ENCODE results near the gene SESN3. TPM values are rescaled to one million over a fixed set of nuclear protein-coding genes. Genes with fewer than 3 reads are reported as not detected.
"Not testable (repeated sequence)": the region's sequence is repeated elsewhere in the genome, so short reads cannot be mapped to it uniquely, and the experiment has no call there.

Gene SESN3
- total and polyA plus RNA-seq, 7 experiments from 2014 or later = 4.2 to 262 (median 89.8) TPM

DNA sequence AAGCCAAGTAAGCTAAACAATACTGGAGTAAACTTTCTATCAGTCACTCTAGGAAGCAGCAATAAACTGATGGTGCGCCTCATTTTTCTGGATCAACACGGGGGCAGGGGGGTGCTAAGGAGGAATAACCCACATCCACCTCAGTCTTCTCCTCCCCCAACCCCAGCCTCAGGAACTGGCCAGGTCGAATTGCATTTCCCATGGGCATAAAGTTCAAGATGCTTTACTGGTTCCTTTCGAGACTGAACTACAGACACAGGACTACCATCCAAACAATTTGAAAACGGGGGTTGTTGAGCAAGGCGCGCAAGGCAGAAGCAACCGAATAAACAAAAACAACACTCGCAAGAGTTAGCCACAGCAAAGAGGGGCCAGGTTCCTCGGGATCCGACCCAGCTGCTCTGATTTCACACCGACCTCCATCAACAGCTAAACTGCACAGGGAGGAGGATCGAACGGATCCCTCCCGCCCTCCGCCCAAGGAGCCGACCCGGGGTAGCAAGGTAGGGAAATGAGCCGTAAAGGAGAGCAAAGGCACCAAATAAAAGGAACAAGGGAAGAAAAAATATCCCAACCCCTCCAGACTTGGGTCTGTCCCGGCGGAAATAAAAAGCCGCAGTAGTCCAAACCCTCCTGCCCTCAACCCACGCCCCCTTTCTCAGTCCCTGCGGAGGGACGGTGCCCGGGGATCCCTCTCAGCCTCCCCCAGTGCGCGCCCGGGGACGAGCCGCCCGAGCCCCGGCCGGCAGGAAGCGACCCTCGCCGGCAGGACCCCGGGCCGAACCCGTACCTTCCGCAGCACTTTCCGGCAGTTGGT lies 801 bp downstream of the SESN3 start:
- POLR2A ChIA-PET = interaction anchor here (0.6 to 5.4 kb wide), 39 partner anchors 9 to 1489 kb away, joined by 3 to 118 read pairs (median 5); partner anchors contain the start of genes C11orf54, CEP57, ENDOD1 and FAM76B
- Histone ChIP-seq H3K27me3 (ENCODE audit: control insufficient read depth in 2 of 2, insufficient read depth in 2 of 2, low read length in 2 of 2) (no peaks in the 10 kb centered on the region), H3K36me3 (ENCODE audit: control insufficient read depth in 2 of 3, insufficient read depth in 3 of 3, low read length in 3 of 3) (peaks cover 0 to 6% (median 0%) of the 10 kb centered on the region in 3 experiments), H3K9me3 (ENCODE audit: control insufficient read depth in 2 of 3, low read length in 3 of 3) (no peaks in the 10 kb centered on the region), H3K4me1 (ENCODE audit: control insufficient read depth in 2 of 2, insufficient read depth in 2 of 2, low read length in 2 of 2) (peaks cover 16 to 24% of the 10 kb centered on the region in 2 donors), H3K4me3 (ENCODE audit: low read length) (peak overlapping the region; percentile 82), H3K27ac (ENCODE audit: low read depth, low read length) (peak overlapping the region; percentile 77)
- ATAC-seq = no peak
- Mint-ChIP-seq H3K9me3 (peaks cover 0 to 4% (median 0%) of the 10 kb centered on the region in 11 donors), H3K36me3 (peaks cover 5 to 16% (median 8%) of the 10 kb centered on the region in 5 donors), H3K4me3 (peak overlapping the region in 6 of 10 donors; percentile 93 to 98 (median 96)), H3K4me1 (peaks cover 40 to 76% (median 56%) of the 10 kb centered on the region in 7 donors), H3K27me3 (peaks cover 0 to 5% (median 0%) of the 10 kb centered on the region in 5 donors), H3K27ac (peak overlapping the region; percentile 35 to 97 (median 90))
- CTCF ChIA-PET = interaction anchor here (0.6 to 2.8 kb wide), 6 partner anchors 60 to 549 kb away, joined by 3 to 46 read pairs (median 4); no protein-coding TSS in a partner anchor
- peak in 8 of 9 donors; percentile 13 to 57 (median 20) for DNase-seq
- intact Hi-C loops (cut with micrococcal nuclease) = loop anchor here (1.0 to 10.0 kb wide), 12 partner anchors 8 to 1113 kb away; partner anchors contain the start of genes ANKRD49 (in 1 of the 2), CWC15 (in 1 of the 2), FUT4 (in 1 of the 2) and KDM4D (in 1 of the 2)

DNA sequence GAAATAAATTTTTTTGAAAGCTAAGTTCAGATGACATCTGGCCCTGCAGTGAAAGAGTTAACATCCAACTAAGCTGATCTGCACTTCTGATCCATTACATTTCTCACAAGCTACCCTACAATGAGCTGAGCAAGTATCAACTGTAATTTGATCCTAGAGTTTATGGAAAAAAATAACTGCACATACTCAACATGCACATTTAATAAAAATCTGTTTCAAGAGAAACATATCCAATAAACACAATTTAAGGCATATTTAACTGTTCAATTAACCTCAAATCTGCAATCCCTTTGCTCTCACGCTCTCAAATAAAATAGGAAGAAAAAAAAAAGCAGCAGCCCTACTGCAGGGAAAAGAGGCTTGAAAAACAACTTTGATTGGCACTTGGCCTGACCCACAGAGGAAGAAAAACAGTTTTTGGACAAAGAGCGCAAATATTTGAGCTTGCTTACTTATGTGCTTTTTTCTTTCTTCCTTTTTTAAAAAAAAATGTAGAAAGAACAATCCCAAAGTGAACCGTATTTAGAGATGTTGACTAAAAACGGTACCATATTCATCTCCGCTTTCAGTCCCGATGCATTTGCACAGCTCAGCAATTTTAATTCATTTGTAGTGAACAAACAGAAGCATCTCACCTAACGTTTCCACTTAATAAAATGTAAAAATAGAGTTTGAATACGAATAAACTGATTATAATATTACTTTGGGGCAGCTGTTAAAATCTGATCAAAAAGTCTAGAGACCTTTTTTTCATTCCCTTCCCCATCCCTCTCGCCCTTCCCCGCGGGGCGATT lies 1.6 kb downstream of the SESN3 start:
- intact Hi-C loops (cut with micrococcal nuclease) = loop anchor here in 1 of 2 donors (5.0 kb wide), 1 partner anchor 37 kb away; no protein-coding TSS in a partner anchor
- Mint-ChIP-seq H3K4me3 (peak overlapping the region in 6 of 10 donors; percentile 93 to 98 (median 96)), H3K27ac (peak overlapping the region; percentile 35 to 97 (median 90)), H3K27me3 (peaks cover 0 to under 1% (median 0%) of the 10 kb centered on the region in 5 donors), H3K36me3 (peaks cover 5 to 17% (median 15%) of the 10 kb centered on the region in 5 donors), H3K9me3 (peaks cover 0 to 4% (median 0%) of the 10 kb centered on the region in 11 donors), H3K4me1 (peaks cover 32 to 74% (median 56%) of the 10 kb centered on the region in 7 donors)
- DNase-seq = peak in 4 of 9 donors; percentile 8 to 18 (median 14)
- peak overlapping the region; percentile 77 for H3K27ac ChIP-seq (ENCODE audit: low read depth, low read length)
- POLR2A ChIA-PET = interaction anchor here (0.6 to 5.4 kb wide), 30 partner anchors 8 to 561 kb away, joined by 3 to 118 read pairs (median 4); partner anchors contain the start of genes CEP57, FAM76B and SRSF8
- no peaks in the 10 kb centered on the region for H3K27me3 ChIP-seq (ENCODE audit: control insufficient read depth in 2 of 2, insufficient read depth in 2 of 2, low read length in 2 of 2)
- H3K4me3 ChIP-seq (ENCODE audit: low read length) = peak overlapping the region; percentile 82
- CTCF ChIA-PET = interaction anchor here (0.6 to 2.4 kb wide), 8 partner anchors 39 to 550 kb away, joined by 3 to 15 read pairs (median 3); no protein-coding TSS in a partner anchor
- H3K4me1 ChIP-seq (ENCODE audit: control insufficient read depth in 2 of 2, insufficient read depth in 2 of 2, low read length in 2 of 2) = peaks cover 16 to 24% of the 10 kb centered on the region in 2 donors
- H3K36me3 ChIP-seq (ENCODE audit: control insufficient read depth in 2 of 3, insufficient read depth in 3 of 3, low read length in 3 of 3) = peaks cover 0 to 6% (median 0%) of the 10 kb centered on the region in 3 experiments
- ATAC-seq = no peak
- H3K9me3 ChIP-seq (ENCODE audit: control insufficient read depth in 2 of 3, low read length in 3 of 3) = no peaks in the 10 kb centered on the region

DNA sequence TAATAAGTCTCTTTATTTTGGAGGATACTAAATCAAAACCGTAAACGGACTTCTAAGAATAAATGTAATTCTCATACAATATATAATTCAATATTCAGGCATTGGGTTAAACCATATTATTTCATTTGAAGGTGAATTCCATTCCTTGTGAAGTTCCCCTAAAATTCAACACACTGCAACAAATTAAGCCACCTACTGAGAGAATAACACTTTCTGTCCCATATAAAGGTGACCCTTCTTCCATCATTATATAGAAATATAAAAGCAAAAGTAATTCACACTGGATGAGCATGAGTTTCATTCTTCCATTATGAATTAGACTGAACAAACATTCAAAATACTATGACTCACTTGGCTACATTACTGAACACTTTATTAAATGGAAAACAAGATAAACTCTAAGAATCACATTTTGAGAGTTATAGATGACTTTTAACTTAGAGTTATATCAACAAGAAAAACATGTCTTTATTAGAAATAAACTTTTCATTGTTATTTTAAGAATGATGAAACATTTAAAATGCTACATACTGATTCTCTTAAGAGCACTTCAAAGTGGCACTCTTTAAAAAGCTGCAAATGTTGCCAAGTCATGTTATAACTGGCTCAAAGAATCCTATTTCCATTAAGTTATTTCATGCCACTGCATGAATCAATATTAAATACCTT lies 2.8 kb downstream of the SESN3 start:
- no peaks in the 10 kb centered on the region for H3K9me3 ChIP-seq (ENCODE audit: control insufficient read depth in 2 of 3, low read length in 3 of 3)
- Mint-ChIP-seq H3K4me3 (peak overlapping the region in 6 of 10 donors; percentile 8 to 97 (median 64)), H3K27me3 (no peaks in the 10 kb centered on the region), H3K9me3 (peaks cover 0 to 4% (median 0%) of the 10 kb centered on the region in 11 donors), H3K4me1 (peaks cover 24 to 74% (median 59%) of the 10 kb centered on the region in 7 donors), H3K36me3 (peaks cover 5 to 22% (median 19%) of the 10 kb centered on the region in 5 donors), H3K27ac (peak overlapping the region in 3 of 9 donors; percentile 35 to 49 (median 38))
- POLR2A ChIA-PET = interaction anchor here (0.7 to 5.4 kb wide), 11 partner anchors 17 to 562 kb away, joined by 3 to 118 read pairs (median 6); partner anchors contain the start of genes CEP57 and FAM76B
- H3K4me1 ChIP-seq (ENCODE audit: control insufficient read depth in 2 of 2, insufficient read depth in 2 of 2, low read length in 2 of 2) = peaks cover 6 to 19% of the 10 kb centered on the region in 2 donors
- no peaks in the 10 kb centered on the region for H3K27me3 ChIP-seq (ENCODE audit: control insufficient read depth in 2 of 2, insufficient read depth in 2 of 2, low read length in 2 of 2)
- intact Hi-C loops (cut with micrococcal nuclease) = loop anchor here in 1 of 2 donors (1.0 to 5.0 kb wide), 2 partner anchors 25 to 36 kb away; no protein-coding TSS in a partner anchor
- H3K27ac ChIP-seq (ENCODE audit: low read depth, low read length) = no peak overlapping the region
- CTCF ChIA-PET = interaction anchor here (0.6 to 2.4 kb wide), 4 partner anchors 76 to 537 kb away, joined by 3 to 15 read pairs (median 4); no protein-coding TSS in a partner anchor
- ATAC-seq (no peak), DNase-seq (no peak)
- peaks cover 0 to 6% (median 0%) of the 10 kb centered on the region in 3 experiments for H3K36me3 ChIP-seq (ENCODE audit: control insufficient read depth in 2 of 3, insufficient read depth in 3 of 3, low read length in 3 of 3)
- peak overlapping the region; percentile 14 for H3K4me3 ChIP-seq (ENCODE audit: low read length)

DNA sequence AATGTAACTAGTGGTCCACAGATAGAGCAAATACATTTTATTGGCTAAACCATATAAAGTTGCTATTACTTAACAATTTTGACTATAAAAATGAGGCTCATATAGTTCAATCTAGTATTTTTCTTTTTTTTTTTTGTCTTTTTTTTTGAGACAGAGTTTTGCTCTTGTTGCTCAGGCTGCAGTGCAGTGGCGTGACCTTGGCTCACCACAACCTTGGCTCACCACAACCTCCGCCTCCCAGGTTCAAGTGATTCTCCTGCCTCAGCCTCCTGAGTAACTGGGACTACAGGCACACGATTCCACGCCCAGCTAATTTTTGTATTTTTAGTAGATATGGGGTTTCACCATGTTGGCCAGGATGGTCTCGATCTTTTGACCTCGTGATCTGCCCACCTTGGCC lies 3.9 kb downstream of the SESN3 start:
- H3K9me3 ChIP-seq (ENCODE audit: control insufficient read depth in 2 of 3, low read length in 3 of 3); CTCF ChIA-PET; ATAC-seq; POLR2A ChIA-PET; H3K27me3 ChIP-seq (ENCODE audit: control insufficient read depth in 2 of 2, insufficient read depth in 2 of 2, low read length in 2 of 2); H3K36me3 ChIP-seq (ENCODE audit: control insufficient read depth in 2 of 3, insufficient read depth in 3 of 3, low read length in 3 of 3); H3K27ac ChIP-seq (ENCODE audit: low read depth, low read length); H3K27me3 Mint-ChIP-seq; H3K9me3 Mint-ChIP-seq; DNase-seq; H3K4me3 ChIP-seq (ENCODE audit: low read length): not testable (repeated sequence)
- intact Hi-C loops (cut with micrococcal nuclease) = loop anchor here in 1 of 2 donors (5.0 kb wide), 1 partner anchor 35 kb away; no protein-coding TSS in a partner anchor
- Mint-ChIP-seq H3K36me3 (peaks cover 5 to 25% (median 19%) of the 10 kb centered on the region in 5 donors), H3K4me1 (peaks cover 17 to 75% (median 64%) of the 10 kb centered on the region in 7 donors), H3K4me3 (peak overlapping the region in 7 of 10 donors; percentile 12 to 97 (median 58)), H3K27ac (peak overlapping the region in 3 of 9 donors; percentile 29 to 49 (median 35))
- H3K4me1 ChIP-seq (ENCODE audit: control insufficient read depth in 2 of 2, insufficient read depth in 2 of 2, low read length in 2 of 2) = peaks cover 0 to 11% of the 10 kb centered on the region in 2 donors

DNA sequence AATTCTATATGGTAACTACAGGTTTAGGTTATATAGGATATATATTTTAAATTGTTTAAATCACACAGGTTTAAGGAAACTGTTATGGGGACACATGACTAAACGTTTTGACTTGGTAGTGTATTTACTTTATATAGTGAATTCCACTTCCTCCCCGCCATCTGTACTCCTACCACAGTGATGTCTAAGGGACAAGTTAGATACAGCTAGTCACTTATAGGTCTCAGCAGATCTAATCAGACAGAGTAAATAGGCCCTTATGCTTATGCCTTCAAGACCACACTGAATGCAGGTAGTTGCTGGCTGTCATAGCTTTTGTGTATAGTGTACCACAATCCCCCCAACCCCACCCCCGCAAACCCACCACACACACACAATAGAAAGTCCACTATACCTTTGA lies 8.2 kb downstream of the SESN3 start:
- Histone ChIP-seq H3K27ac (ENCODE audit: low read depth, low read length) (no peak overlapping the region), H3K9me3 (ENCODE audit: control insufficient read depth in 2 of 3, low read length in 3 of 3) (no peaks in the 10 kb centered on the region), H3K36me3 (ENCODE audit: control insufficient read depth in 2 of 3, insufficient read depth in 3 of 3, low read length in 3 of 3) (no peaks in the 10 kb centered on the region), H3K4me1 (ENCODE audit: control insufficient read depth in 2 of 2, insufficient read depth in 2 of 2, low read length in 2 of 2) (peaks cover 0 to 3% of the 10 kb centered on the region in 2 donors), H3K4me3 (ENCODE audit: low read length) (no peak overlapping the region), H3K27me3 (ENCODE audit: control insufficient read depth in 2 of 2, insufficient read depth in 2 of 2, low read length in 2 of 2) (no peaks in the 10 kb centered on the region)
- ATAC-seq (peak; percentile 49), DNase-seq (peak in 1 of 9 donors; percentile 16)
- Mint-ChIP-seq H3K27ac (peak overlapping the region in 2 of 9 donors; percentile 36 to 39), H3K36me3 (peaks cover 4 to 33% (median 30%) of the 10 kb centered on the region in 5 donors), H3K4me1 (peaks cover 23 to 73% (median 66%) of the 10 kb centered on the region in 7 donors), H3K9me3 (peaks cover 0 to 4% (median 0%) of the 10 kb centered on the region in 11 donors), H3K4me3 (peak overlapping the region in 2 of 10 donors; percentile 8 to 10), H3K27me3 (no peaks in the 10 kb centered on the region)
- ChIA-PET CTCF (interaction anchor here (1.3 kb wide), 1 partner anchor 483 kb away, joined by 5 read pairs; no protein-coding TSS in a partner anchor), POLR2A (interaction anchor here (1.1 to 1.7 kb wide), 2 partner anchors 9 to 76 kb away, joined by 4 to 10 read pairs; no protein-coding TSS in a partner anchor)
- intact Hi-C loops (cut with micrococcal nuclease) = loop anchor here (1.0 to 5.0 kb wide), 2 partner anchors 7 to 51 kb away; no protein-coding TSS in a partner anchor

All from naive thymus-derived CD4-positive, alpha-beta T cell (primary cell).